ENCODE results near the gene PPP2R3A.

The PPP2R3A gene

DNA sequence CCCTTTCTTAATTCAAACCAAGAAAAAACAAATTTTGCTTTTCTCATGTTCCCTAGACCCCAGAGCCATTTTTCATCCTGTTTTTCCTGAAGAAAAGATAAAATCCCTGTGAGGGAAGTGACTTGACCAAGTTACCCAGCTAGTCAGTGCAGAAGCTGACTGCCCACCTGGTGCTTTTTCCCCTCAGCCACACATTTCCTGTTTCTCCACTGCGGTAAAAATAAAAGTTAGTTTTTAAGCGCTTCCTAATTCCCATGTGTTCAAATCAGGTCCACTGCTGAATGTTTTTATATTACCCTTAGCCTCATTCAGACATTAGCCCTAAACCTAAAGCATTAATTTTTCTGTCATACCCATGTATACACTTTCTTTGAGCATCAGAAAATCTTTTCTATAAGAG, 26.1 kb downstream of the PPP2R3A start:
- Histone ChIP-seq H3K4me3 (ENCODE audit: low read depth in 1 of 2, low read length in 2 of 2) (no peak overlapping the region), H3K36me3 (ENCODE audit: insufficient read depth, low read length) (peaks cover 7% of the 10 kb centered on the region), H3K27ac (ENCODE audit: low read depth, low read length) (no peak overlapping the region), H3K27me3 (ENCODE audit: control insufficient read depth in 1 of 2, insufficient read depth in 2 of 2, low read length in 2 of 2) (no peaks in the 10 kb centered on the region), H3K9ac (ENCODE audit: low read length) (no peak overlapping the region), H3K9me3 (ENCODE audit: low read length) (no peaks in the 10 kb centered on the region), H3K4me1 (ENCODE audit: insufficient read depth, low read length) (peaks cover 32% of the 10 kb centered on the region)

DNA sequence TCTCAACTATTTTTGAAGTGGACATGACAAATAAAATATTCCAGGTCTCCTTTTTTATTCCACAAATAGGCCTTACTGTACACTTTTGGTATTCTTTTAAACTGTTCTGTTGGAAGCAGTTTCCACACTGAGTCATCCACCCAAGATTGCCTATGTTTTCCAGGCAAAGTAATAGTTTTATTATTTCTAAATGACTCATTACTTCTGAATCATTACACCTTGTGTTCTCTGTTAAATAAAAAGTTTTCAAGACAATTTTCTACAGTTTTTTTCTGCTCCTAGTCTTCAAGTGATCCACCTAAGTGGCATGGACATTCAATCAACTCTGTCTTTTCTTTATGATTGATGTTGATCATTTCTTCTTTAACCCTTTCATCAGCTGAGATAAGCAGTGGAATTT, 26.5 kb downstream of the PPP2R3A start:
- H3K9me3 ChIP-seq (ENCODE audit: low read length): no peaks in the 10 kb centered on the region
- H3K9ac ChIP-seq (ENCODE audit: low read length): no peak overlapping the region
- H3K4me1 ChIP-seq (ENCODE audit: insufficient read depth, low read length): peaks cover 36% of the 10 kb centered on the region
- no peak overlapping the region for H3K4me3 ChIP-seq (ENCODE audit: low read depth in 1 of 2, low read length in 2 of 2)
- H3K36me3 ChIP-seq (ENCODE audit: insufficient read depth, low read length): peaks cover 3% of the 10 kb centered on the region
- no peak overlapping the region for H3K27ac ChIP-seq (ENCODE audit: low read depth, low read length)
- no peaks in the 10 kb centered on the region for H3K27me3 ChIP-seq (ENCODE audit: control insufficient read depth in 1 of 2, insufficient read depth in 2 of 2, low read length in 2 of 2)

DNA sequence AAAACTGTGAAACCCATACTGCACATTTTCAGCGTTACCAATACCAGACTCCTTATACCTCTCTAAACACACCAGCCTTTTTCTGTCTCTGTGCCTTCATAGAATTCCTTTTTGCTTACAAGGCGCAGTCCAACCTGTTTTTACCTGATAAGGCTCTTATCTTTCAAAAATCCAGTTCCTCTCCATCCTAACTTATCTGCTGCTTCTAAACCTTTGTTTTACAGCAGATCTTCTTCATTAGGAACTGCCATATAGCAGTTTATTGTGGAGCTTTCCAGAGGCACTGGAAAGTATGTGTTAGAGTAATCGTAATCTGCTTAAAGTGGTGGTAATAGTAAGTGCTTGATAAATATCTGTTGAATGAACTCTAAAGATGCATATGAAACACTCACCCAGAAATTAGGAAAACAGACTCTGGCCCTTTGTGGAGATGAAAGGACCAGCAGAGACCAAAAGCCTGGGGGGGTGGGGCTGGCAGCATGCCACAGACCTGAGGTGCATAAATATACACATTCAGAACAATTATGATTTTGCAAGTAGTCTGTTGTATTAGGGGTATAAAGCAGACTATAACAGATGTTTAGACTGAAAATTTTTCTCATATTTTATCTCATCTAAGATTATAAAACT, 29.3 kb downstream of the PPP2R3A start:
- H3K9ac ChIP-seq (ENCODE audit: low read length): no peak overlapping the region
- H3K9me3 ChIP-seq (ENCODE audit: low read length): no peaks in the 10 kb centered on the region
- peaks cover 43% of the 10 kb centered on the region for H3K4me1 ChIP-seq (ENCODE audit: insufficient read depth, low read length)
- no peak overlapping the region for H3K27ac ChIP-seq (ENCODE audit: low read depth, low read length)
- H3K36me3 ChIP-seq (ENCODE audit: insufficient read depth, low read length): no peaks in the 10 kb centered on the region
- no peak overlapping the region for H3K4me3 ChIP-seq (ENCODE audit: low read depth in 1 of 2, low read length in 2 of 2)
- no peaks in the 10 kb centered on the region for H3K27me3 ChIP-seq (ENCODE audit: control insufficient read depth in 1 of 2, insufficient read depth in 2 of 2, low read length in 2 of 2)

DNA sequence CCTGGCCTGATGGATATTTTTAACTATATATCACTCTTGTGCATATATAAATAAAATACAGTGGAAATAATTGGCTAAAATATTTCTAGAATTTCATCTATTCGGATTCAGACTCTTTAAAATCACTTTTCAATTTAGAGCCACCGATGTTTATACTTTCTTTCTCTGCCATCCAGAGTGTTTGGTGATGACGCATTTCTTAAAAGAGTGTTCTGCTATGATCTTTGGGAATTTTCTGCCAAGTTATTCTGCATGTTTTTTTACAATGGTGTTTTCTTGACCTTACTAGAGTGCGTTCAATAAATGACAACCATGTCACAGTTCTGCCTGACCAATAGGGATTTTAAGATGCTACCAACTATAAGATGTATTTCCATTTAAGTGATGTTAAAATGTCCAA, 30.2 kb downstream of the PPP2R3A start:
- H3K9ac ChIP-seq (ENCODE audit: low read length): no peak overlapping the region
- H3K27me3 ChIP-seq (ENCODE audit: control insufficient read depth in 1 of 2, insufficient read depth in 2 of 2, low read length in 2 of 2): no peaks in the 10 kb centered on the region
- H3K27ac ChIP-seq (ENCODE audit: low read depth, low read length): no peak overlapping the region
- no peaks in the 10 kb centered on the region for H3K36me3 ChIP-seq (ENCODE audit: insufficient read depth, low read length)
- H3K9me3 ChIP-seq (ENCODE audit: low read length): no peaks in the 10 kb centered on the region
- peaks cover 39% of the 10 kb centered on the region for H3K4me1 ChIP-seq (ENCODE audit: insufficient read depth, low read length)
- no peak overlapping the region for H3K4me3 ChIP-seq (ENCODE audit: low read depth in 1 of 2, low read length in 2 of 2)

DNA sequence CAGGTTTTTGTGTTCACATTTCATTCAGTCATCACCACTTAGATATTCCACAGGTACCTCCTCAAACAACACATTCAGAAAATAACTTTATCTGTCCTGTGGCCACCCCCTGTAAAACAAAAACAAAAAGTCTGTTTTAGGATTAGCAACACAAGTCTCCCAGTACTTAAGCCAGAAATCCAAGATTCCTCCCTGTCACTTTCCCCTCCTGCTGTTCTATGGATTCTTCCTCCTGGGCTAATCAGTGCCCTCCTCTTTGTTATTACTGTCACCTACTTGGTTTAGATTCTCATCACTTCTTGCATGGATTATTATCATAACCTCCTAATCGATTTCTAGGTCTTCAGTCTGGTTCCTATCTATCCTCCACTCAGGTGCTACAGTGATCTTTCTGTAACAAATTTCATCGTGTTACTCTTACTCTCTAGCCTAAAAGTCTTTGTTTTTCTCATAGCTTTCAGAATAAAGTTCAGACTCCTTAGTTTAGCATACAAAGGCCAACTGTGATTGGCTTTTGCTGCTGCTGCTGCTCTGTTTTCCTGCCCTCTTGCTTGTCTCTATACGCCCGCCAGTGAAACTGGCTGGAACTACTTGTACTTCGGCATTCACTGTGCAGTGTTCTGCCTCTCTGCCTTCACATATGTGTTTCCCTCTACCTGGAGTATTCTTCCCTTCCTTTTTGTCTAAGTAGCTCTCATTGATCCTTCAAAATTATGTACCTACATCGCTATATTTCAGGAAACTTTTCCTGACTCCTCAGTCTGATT, 32.2 kb downstream of the PPP2R3A start:
- Histone ChIP-seq H3K4me3 (ENCODE audit: low read depth in 1 of 2, low read length in 2 of 2) (no peak overlapping the region), H3K36me3 (ENCODE audit: insufficient read depth, low read length) (no peaks in the 10 kb centered on the region), H3K9ac (ENCODE audit: low read length) (no peak overlapping the region), H3K27ac (ENCODE audit: low read depth, low read length) (no peak overlapping the region), H3K4me1 (ENCODE audit: insufficient read depth, low read length) (peaks cover 27% of the 10 kb centered on the region), H3K27me3 (ENCODE audit: control insufficient read depth in 1 of 2, insufficient read depth in 2 of 2, low read length in 2 of 2) (no peaks in the 10 kb centered on the region), H3K9me3 (ENCODE audit: low read length) (no peaks in the 10 kb centered on the region)

DNA sequence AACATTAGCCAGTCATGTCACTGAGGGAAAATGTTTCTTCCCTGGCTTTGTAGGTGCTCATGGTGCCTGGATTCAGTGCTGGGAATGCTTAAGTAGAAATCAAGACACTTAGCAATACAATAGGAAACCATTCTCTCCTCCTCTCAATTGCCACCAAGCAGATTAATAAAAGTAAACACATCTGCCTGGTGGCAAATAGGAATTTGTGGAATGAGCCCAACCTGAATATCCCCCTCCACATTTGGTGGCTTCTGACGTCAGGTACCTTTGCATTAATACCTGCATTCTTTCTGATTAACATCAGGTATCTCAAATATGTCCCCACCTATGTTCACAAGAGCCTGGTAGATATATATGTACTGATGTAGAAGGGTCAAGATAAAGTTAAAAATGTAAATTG, 42.7 kb downstream of the PPP2R3A start:
- Histone ChIP-seq H3K27me3 (ENCODE audit: control insufficient read depth in 1 of 2, insufficient read depth in 2 of 2, low read length in 2 of 2) (no peaks in the 10 kb centered on the region), H3K9ac (ENCODE audit: low read length) (no peak overlapping the region), H3K27ac (ENCODE audit: low read depth, low read length) (no peak overlapping the region), H3K9me3 (ENCODE audit: low read length) (no peaks in the 10 kb centered on the region), H3K4me3 (ENCODE audit: low read depth in 1 of 2, low read length in 2 of 2) (no peak overlapping the region), H3K4me1 (ENCODE audit: insufficient read depth, low read length) (no peaks in the 10 kb centered on the region), H3K36me3 (ENCODE audit: insufficient read depth, low read length) (no peaks in the 10 kb centered on the region)

DNA sequence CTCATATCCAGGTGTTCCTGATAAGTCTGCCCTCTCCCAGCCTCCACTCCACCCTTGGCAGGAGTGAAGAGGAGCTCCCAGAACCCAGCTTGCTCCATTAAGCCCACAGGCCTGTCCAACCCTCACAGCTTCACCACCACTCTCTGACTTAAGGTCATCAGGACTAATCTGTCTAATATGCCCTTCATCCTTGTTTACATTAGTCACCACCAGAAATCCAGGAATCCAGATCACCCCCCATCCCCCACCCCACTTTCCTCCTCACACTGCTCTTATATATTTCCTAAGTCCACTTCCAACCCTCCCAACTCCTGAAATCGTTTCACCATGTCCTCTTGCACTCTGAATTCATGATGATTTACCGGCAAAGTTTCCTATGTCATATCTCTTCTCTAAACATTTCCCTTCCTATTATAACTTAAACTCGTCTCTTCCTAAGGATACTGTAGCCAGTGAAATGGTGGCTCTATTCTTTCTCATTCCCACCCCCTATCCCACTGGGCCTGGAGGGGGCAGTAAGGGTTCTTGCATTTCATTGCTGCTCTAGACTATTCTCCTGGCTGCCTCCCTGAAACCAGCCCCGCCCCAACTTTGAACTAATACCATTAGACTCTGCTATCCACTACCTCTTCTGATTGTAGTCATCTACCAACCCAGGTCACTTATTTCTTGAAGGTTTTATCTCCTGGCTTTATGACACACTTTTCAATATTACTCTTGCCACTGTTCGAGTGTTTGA, 43.4 kb downstream of the PPP2R3A start:
- Histone ChIP-seq H3K9me3 (ENCODE audit: low read length) (no peaks in the 10 kb centered on the region), H3K27ac (ENCODE audit: low read depth, low read length) (no peak overlapping the region), H3K9ac (ENCODE audit: low read length) (no peak overlapping the region), H3K36me3 (ENCODE audit: insufficient read depth, low read length) (no peaks in the 10 kb centered on the region), H3K4me1 (ENCODE audit: insufficient read depth, low read length) (no peaks in the 10 kb centered on the region), H3K4me3 (ENCODE audit: low read depth in 1 of 2, low read length in 2 of 2) (no peak overlapping the region), H3K27me3 (ENCODE audit: control insufficient read depth in 1 of 2, insufficient read depth in 2 of 2, low read length in 2 of 2) (no peaks in the 10 kb centered on the region)

DNA sequence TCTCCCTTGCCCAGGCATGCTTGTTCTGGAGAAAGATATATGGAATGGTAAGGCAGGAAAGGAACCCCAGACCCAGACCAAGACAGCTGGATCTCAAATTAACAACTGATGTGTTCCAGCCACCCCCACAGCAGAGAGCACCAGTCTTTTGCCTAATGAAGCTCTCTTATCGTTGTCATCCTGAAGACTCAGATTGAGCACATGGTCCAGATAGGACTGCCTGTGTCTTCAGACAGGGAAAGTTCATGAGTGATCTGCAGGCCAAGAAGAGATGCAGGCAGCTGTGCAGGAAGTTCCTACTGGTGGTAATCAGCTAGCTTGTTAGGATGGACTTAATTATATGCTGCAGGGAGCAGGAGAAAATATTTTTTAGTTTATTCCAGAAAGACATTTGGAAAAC, 53.3 kb downstream of the PPP2R3A start:
- no peak overlapping the region for H3K9ac ChIP-seq (ENCODE audit: low read length)
- no peaks in the 10 kb centered on the region for H3K9me3 ChIP-seq (ENCODE audit: low read length)
- H3K36me3 ChIP-seq (ENCODE audit: insufficient read depth, low read length): no peaks in the 10 kb centered on the region
- H3K4me3 ChIP-seq (ENCODE audit: low read depth in 1 of 2, low read length in 2 of 2): no peak overlapping the region
- H3K4me1 ChIP-seq (ENCODE audit: insufficient read depth, low read length): peaks cover 46% of the 10 kb centered on the region
- H3K27me3 ChIP-seq (ENCODE audit: control insufficient read depth in 1 of 2, insufficient read depth in 2 of 2, low read length in 2 of 2): no peaks in the 10 kb centered on the region
- peak overlapping the region; percentile 30 for H3K27ac ChIP-seq (ENCODE audit: low read depth, low read length)

DNA sequence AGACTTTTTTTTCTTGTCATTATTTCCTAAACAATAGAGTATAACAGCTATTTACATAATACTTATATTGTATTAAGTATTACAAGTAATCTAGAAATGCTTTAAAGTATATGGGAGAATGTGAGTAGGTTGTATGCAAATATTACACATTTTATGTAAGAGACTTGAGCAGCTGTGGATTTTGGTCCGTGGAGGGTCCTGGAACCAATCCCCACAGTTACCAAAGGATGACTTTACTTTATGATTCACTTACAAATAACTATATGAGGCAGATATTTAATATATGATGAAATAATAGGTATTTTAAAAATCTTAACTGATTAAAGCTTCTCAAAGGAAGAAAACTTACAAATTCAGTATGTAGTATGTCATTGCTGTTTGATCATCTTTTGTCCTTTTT, 56.3 kb downstream of the PPP2R3A start:
- Histone ChIP-seq H3K4me1 (ENCODE audit: insufficient read depth, low read length) (peaks cover 50% of the 10 kb centered on the region), H3K4me3 (ENCODE audit: low read depth in 1 of 2, low read length in 2 of 2) (no peak overlapping the region), H3K27me3 (ENCODE audit: control insufficient read depth in 1 of 2, insufficient read depth in 2 of 2, low read length in 2 of 2) (no peaks in the 10 kb centered on the region), H3K36me3 (ENCODE audit: insufficient read depth, low read length) (no peaks in the 10 kb centered on the region), H3K27ac (ENCODE audit: low read depth, low read length) (no peak overlapping the region), H3K9ac (ENCODE audit: low read length) (no peak overlapping the region), H3K9me3 (ENCODE audit: low read length) (no peaks in the 10 kb centered on the region)

DNA sequence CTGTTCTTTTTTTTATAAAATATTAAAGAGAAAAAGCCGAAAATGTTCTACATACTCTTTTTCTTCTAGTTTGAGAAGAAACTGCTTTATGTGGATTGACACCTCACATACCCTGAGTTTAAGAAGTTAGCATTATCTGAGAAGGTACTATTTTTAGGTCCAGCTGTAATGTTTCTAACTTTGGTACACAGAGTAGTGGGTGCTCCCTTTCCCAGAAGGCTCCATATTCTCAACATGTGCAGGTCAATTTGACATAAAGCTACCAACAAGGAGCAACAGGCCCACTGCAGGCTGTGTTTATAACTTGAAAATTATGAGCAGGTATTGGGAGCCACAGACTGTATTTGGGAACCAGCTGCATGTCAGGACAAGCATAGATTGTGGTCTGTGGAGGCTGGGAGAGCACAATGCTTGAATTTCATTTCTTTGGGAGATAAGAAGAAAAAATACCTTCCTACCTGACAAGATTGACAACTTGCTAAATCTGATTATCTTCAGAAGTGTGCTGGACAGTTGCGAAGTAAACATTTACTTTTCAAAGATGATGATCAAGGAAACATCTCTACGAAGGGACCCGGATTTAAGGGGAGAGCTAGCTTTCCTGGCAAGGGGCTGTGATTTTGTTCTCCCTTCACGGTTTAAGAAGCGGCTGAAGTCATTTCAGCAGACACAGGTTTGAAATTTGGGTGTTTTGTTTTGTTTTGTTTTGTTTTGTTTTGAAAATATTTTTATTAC, 57.2 kb downstream of the PPP2R3A start:
- Histone ChIP-seq H3K4me1 (ENCODE audit: insufficient read depth, low read length) (peaks cover 44% of the 10 kb centered on the region), H3K4me3 (ENCODE audit: low read depth in 1 of 2, low read length in 2 of 2) (peak overlapping the region in 1 of 2 donors; percentile 20), H3K36me3 (ENCODE audit: insufficient read depth, low read length) (peaks cover 8% of the 10 kb centered on the region), H3K9me3 (ENCODE audit: low read length) (no peaks in the 10 kb centered on the region), H3K27me3 (ENCODE audit: control insufficient read depth in 1 of 2, insufficient read depth in 2 of 2, low read length in 2 of 2) (no peaks in the 10 kb centered on the region), H3K27ac (ENCODE audit: low read depth, low read length) (no peak overlapping the region), H3K9ac (ENCODE audit: low read length) (no peak overlapping the region)

DNA sequence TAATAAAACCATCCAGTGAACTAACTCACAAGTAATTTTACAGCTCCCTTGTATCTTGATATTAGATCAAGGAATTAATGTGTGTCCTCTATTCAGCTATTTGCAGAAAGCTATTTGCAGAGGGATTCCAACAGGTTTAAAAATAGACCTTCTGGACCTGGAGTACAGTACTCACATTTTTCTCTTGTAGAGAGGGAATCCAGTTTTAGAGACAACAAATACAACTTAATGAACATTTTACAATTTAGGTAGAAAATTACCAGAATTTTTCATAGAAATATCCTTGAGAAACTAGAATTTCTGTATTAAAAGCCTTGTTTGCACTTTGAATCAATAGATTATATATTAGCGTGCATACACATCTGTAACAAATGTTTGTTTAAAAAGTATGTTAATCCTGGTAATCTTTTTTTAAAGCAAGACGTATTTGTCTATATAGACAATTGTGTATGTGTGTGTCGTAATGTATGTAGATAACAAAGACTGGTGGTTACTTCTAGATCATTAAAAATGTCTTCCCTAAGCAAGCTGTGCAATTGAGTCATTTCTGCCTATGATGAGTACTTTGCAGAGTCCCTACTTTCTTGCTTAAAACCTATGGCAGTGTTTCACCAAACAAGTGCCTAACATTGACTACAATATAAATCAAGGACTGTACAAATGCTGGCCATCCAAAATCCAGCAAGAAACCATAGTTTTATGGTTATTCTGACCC, 57.9 kb downstream of the PPP2R3A start:
- H3K4me1 ChIP-seq (ENCODE audit: insufficient read depth, low read length): peaks cover 37% of the 10 kb centered on the region
- H3K27ac ChIP-seq (ENCODE audit: low read depth, low read length): no peak overlapping the region
- peak overlapping the region in 1 of 2 donors; percentile 20 for H3K4me3 ChIP-seq (ENCODE audit: low read depth in 1 of 2, low read length in 2 of 2)

More for the DNA sequence above, 57.9 kb downstream of the PPP2R3A start:
- Histone ChIP-seq H3K27me3 (ENCODE audit: control insufficient read depth in 1 of 2, insufficient read depth in 2 of 2, low read length in 2 of 2) (no peaks in the 10 kb centered on the region), H3K9ac (ENCODE audit: low read length) (no peak overlapping the region), H3K36me3 (ENCODE audit: insufficient read depth, low read length) (peaks cover 13% of the 10 kb centered on the region), H3K9me3 (ENCODE audit: low read length) (no peaks in the 10 kb centered on the region)
